GM19023 (cell line): ENCODE results near the gene ANXA10.
"Not testable (repeated sequence)": the region's sequence is repeated elsewhere in the genome, so short reads cannot be mapped to it uniquely, and the experiment has no call there.

ENCODE experiments used
- ATAC-seq: cut with Tn5 transposase; IDR thresholded peaks from one replicate; pipeline ENCODE4 v1.9.1; 2021; ENCODE audit warnings: mild to moderate bottlenecking, moderate library complexity; ENCODE audit not compliant: unreplicated experiment

ANXA10 gene

DNA sequence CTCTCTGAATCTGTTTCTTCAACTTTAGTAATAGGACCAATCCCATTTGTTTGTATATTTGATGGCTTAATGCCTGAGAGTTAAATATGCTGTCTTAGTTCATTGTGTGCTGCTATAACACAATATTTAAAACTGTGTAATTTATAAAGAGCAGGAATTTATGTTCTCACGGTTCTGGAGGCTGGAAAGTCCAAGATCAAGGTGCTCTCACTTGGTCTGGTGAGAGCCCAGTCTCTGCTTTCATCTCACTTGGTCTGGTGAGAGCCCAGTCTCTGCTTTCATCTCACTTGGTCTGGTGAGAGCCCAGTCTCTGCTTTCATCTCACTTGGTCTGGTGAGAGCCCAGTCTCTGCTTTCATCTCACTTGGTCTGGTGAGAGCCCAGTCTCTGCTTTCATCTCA, 20.7 kb downstream of the ANXA10 start:
- not testable (repeated sequence) for ATAC-seq

DNA sequence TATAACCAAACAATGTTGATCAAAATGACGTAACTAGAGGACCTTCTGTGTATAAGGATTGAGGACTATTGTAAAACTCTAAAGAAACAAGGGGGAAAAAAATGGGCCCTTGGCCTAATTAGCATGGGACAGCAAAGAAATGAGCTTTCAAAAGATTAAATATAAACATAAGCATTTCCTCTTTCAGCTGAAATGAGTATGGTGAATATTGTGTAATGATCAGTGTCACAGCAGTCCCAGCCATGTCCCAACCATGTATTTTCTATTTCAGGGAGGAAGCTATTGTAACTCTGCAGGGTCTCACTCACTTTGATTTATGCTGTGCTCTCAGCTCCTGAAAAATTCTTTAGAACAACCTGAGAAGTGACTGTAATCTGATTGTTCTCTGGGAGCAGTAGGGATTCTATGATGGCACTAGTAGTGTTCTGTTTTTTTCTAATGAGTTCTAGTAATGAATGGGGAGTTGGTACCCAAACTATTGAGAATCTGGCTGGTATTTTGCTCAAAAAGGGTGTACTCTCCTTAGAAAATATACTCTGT, 25.8 kb downstream of the ANXA10 start:
- no peak for ATAC-seq

DNA sequence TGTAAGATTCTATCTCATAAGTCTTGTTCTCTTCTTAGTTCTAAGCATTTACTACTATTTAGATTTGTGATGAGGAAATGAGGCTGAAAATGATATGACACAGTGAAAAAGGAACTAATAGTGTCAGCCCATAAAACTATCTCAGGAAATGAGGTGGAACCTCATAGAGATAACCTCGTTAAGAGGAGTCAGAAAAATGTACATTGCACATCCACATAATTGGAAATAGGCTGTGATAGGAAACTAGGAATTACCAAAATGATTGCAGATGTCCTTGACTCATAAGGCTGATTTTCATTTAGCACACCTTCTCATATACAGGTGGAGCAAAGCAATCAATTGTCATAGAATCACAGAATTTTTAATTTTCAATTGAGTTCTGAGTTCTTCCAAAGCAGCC, 26.8 kb downstream of the ANXA10 start:
- ATAC-seq = no peak

DNA sequence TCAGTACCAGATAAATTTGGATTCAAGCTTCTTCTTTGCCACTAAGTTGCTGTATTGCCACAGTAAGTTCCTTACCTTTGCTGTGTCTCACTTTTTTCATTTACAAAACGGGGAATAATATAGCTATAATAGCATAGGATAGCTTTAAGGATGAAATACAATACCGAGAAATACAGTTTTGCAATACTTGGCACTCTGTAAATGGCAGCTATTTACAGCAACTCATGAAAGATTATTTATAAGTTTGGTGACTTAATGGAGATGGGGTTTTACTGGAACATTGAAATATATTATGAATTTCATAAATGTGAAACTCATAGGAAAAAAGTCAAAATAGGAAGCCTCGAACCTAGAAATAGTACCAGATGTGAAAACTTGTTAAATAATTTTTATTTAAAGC, 27.6 kb downstream of the ANXA10 start:
- no peak for ATAC-seq

DNA sequence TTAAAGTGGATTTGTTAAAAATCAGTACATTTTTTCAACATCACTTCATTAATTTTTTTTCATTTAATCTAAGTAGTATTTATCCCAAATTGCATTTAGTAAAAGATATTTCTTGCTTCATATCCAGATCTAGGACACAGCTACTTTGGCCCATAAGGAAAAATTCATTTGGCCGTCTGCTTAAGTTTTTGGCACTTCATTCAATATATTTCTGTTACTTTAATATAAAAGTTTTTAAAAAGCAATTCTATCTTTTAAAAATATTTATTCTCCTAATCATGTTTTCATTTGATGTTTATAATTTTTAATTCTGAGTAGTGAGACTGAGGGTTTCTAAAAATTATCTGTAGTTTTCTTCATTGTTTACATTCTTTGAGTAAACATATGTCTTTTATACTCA, 28.5 kb downstream of the ANXA10 start:
- no peak for ATAC-seq

DNA sequence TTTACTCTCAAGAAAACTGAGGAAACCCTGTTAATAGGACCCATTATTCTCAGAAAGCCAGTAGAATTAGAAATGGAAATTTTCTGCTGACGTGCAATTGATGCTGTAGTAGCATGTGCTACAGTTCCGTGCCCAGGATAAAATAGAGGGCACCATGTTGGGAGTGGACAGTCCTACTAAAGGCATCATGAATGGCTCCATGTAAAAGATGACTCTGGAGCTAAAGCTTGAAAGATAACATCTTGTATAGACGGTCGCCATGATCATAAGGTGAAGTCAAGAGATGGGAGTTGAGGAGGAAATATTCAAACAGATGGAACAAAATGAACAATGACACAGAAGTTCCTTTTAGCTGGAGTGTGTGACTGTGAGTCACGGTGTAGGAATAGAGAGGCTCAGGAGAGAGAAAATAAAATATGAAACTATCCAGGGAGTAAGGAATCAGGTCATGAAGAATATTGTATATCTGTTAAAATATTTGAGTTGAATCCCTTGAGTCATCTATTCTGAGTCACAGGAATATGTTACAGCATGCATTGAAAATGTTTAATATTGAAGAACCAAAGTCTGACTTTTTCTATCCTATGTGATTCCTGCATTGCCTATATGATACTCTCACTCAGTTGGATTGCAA, 31.8 kb downstream of the ANXA10 start:
- no peak for ATAC-seq

DNA sequence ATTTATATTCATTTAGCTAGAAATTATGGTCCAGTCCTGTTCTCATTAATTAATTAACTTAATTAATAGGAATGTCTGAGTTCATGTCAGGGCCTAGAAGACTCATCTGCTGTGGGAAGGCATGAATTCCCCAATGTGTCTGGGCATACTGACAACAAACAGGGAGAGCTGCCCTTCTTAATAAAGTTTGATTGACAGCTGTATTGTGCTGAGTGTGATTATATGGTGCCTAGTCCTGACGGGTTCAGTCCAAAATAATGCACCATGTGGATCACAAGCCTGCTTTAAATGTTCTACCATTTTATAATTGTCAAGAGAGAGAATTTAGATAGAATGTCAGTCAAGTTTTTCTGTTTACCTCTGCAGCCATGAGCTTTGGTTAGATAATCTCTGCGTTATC, 34.6 kb downstream of the ANXA10 start:
- ATAC-seq = no peak

DNA sequence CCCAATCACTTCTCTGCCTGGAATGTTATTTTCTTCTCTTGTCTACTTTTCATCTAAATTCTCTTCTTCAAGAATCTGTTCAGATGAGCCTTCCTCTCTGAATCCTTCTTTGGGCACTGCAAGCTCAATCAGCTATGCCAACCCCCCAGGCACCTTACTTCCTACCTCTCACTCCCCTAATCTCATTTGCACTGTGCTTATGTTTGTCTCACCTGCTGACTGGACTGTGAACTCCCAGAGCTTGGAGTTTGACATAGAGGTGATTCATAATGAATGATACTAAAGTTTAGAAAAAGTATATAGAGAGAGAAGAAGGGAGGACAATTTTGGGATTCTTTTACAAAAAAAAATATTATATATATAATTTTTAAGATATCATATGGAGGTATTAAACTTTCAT, 36.3 kb downstream of the ANXA10 start:
- no peak for ATAC-seq

DNA sequence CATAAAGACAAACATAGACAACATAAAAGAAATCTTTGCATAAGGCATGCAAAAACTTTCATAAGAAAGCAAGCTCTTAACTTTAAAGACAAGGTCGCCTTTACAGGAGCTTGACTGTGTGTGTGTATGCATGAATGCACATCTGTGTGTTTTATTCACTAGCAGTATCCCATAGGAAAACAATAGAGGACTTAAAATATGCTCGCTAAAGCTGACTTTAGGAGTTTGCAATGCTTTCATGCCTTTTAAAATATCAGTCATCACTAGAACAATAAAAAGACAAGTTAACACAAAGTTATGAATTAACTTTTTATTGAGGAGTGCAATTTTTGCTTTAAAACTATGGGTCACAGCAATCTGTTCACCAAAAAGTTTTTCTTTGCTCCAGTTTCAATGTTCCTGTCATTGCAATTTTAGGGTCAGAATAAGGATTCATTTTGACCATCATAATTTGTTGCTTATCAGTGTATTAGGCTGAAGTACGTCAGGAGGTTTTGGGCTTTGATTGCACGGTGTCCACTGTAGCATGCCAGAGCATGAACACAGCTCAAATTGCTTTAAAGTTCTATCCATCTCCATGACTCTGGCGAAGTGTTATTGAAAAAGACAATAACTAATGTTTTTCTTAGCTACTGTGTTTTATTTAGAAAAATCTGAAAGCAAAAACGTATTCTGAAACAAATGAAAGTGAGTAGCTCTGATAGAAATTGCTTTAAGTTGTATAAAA, 36.9 kb downstream of the ANXA10 start:
- no peak for ATAC-seq

DNA sequence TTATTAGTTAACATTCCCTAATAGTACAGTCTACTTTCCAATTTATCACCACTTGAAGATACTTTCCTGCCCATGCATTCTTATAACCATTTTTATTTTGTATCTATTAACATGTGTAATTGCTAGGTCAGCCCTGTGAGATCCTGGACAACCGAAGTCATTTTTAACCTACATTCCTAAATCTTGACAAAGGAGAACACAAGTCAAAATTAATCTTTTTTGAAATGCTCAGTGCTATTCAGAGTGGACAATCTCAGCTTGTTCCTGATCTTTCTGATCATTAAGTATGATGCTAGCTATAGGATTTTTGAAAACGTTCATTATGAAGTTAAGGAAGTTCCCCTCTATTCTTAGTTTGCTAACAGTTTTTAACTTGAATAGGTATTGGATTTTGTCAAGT, 37.5 kb downstream of the ANXA10 start:
- no peak for ATAC-seq

DNA sequence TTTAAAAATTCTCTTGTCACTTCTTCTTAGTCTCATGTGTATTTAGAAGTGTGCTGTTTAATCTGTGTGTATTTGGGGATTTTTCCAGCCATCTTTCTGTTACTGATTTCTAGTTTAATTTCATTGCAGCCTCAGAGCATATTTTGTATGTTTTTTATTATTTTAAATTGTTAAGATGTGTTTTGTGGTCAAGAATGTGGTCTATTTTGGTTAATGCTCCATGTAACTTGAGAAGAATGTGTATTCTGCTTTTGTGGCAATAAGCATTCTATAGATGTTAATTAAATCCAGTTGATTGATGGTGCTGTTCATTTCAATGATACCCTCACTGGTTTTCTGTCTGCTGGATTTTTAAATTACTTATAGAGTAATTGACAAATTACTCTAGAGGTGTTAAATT, 38.9 kb downstream of the ANXA10 start:
- no peak for ATAC-seq

DNA sequence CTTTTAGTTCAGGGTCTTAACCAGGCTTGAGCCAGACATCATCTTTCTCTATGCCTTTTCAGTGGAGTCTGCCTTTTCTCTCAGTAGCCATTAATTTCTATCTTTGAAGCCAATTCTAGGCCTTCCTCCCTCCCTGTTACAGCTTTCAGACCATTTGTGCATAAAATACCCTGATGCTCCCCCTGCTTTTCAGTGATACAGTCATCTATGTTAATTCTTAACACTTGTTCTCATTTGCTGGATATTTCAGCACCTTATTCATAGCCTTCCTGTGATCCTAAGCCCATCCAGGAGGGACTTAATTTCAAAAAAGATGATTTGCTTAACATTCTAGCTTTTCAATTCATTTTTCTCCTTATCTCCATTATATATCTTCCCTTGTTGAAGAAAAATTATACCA, 42.3 kb downstream of the ANXA10 start:
- ATAC-seq = no peak

DNA sequence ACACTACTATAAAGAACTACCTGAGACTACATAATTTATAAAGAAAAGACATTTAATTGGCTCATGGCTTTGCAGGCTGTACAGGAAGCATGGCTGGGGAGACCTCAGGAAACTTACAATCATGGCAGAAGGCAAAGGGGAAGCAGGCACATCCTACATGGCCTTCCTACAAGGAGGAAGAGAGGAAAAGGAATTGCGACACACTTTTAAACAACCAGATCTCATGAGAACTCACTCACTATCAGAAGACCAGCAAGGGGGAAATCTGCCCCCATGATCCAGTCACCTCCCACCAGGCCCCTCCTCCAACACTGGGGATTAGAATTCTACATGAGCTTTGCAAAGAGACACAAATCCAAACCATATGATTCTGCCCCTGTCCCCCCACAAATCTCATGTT, 43.5 kb downstream of the ANXA10 start:
- ATAC-seq = not testable (repeated sequence)

DNA sequence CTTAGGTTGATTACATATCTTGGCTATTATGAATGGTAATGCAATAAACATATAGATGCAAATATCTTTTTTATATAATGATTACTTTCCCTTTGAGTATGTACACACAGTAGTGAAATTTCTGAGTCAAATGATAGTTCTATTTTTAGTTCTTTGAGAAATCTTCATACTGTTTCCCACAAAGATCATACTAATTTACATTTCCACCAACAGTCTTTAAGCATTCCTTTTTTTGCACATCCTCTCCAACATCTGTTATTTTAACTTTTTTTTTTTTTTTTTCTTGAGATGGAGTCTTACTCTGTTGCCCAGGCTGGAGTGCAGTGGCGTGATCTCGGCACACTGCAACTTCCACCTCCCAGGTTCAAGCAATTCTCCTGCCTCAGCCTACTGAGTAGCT, 45.4 kb downstream of the ANXA10 start:
- not testable (repeated sequence) for ATAC-seq

DNA sequence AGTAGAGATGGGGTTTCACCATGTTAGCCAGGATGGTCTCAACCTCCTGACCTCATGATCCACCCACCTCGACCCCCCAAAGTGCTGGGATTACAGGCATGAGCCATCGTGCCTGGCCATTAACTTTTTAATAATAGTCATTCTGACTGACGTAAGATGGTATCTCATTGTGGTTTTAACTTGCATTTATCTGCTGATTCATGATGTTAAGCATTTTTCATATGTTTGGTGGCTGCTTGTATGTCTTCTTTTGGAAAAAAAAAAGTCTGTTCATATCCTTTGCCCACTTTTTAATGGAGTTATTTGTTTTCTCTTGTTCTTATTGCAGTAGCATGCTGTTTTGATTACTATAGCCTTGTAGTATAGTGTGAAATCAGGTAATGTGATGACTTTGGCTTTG, 45.8 kb downstream of the ANXA10 start:
- no peak for ATAC-seq

DNA sequence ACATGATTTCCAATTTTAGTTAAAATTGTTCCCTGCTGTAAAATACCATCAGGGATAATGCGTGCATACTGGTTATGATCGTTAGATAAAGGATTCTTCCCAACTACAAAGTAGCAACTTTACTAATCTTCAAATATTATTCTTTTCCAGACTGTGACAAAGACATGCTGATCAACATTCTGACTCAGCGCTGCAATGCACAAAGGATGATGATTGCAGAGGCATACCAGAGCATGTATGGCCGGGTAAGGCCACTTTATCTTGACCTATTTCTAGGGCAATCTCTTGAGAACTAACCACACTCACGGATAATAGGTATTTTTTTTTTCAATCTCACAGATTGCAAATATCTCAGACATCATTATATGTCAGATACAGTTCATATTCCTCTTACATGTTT, 47.0 kb downstream of the ANXA10 start:
- no peak for ATAC-seq

DNA sequence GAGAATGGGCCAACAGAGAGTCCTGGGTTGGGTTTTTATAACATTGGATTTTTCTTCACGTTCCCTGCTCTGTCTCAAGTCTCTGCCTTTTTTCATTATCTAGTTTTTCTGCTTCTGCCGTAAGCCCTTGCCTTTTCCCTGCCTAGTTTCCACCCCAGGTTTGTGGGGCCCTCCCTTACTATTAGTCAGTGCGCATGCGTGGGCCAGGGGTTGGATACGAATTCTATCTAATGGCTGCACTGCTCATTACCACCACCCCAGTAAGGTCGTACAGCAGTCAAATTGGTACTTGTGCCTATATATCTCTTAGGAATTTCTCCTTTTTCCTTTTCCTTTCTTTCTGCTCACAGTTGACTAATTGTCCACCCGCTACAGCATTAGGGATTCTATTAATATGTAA, 49.4 kb downstream of the ANXA10 start:
- ATAC-seq = no peak

DNA sequence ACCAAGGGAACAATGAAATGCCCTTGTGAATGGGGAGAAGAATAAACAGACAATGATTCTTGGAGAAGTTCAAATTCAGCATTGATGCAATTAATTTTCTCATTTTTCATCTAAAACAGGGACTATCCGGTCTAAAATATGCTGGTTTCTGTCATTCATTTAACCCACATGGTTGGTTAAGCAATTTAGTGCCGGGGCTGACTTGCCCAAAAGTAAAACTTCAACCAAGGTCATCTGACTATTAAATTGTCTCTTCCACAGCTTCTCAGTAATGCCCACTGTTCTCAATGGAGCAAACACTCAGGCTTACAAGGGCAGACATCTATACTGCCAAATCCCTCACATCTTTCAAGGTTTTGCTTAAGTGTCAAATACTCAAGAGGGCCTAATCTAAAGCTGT, 51.3 kb downstream of the ANXA10 start:
- ATAC-seq = no peak

DNA sequence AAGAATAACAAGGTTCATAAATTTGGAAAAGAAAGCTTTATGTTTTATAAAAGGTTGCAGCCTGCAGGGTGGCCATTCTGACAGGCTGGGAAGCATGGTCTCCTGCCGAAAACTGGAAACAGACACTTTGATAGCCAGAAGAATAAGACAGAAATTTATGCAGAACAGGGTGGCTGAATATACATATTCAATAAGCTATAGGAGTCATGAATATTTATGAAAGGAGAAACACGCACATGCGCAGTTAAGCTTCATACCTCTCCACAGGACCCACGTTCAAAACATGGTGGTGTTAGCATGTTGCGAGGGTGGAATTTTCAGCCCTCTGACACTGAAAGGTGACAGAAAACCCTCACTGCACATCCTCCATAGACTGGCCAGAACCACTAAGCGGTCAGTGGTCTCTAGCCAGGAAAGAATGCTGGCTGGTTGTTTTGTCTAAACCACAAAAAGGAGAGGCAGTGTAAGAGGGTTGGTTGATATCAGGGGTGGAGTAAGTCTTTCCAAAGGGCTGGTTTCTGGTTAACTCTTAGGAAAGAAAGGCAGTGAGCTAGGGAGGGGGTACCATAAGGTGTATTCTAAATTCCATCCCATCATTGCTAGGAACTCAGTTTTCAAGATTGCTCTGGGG, 58.2 kb downstream of the ANXA10 start:
- ATAC-seq = no peak

DNA sequence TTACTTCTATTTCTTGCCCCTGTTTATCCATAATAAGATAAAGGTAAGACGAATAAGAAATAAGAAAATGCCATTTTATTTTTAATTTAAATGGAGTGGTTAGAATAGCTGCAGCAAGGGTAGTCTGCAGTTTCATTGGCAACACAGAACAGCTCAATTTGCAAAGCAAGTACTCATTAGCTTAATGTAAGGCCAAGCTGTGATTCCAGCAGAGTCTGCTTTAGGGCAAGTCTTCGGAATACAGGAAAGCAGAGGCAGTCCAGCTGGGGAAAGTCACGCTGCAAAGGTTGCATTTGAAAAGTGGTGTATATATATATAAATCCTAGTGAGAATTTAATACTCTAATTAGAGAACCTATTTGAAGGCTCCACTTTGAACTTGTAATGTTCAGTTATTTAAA, 59.0 kb downstream of the ANXA10 start:
- no peak for ATAC-seq

DNA sequence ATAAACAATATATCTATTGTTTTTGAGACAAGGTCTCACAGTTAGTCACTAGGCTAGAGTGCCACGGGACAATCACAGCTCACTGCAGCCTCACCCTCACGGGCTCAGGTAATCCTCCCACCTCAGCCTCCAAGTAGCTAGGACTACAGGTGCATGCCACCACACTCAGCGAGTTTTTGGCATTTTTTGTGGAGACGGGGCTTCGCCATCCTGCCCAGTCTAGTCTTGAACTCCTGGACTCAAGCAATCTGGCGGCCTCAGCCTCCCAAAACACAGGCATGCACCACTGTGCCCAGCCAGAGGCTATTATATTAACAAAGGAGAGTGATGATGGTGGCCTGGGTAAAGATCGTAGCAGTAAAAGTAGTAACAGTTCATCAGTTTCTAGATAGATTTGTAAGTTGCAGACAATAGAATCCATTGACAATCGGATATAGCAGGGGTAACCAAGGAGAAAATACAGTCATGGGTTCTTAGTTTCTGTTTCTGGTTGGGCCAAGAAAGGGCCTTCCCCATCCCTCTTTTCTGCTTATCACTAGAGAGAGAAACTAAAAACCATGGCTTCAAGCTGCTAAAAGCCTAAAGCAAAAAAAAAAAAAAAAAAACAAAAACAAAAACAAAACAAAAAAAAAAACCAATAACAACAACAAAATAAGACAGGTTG, 60.6 kb downstream of the ANXA10 start:
- no peak for ATAC-seq
